ENCODE data around the gene HOXA7.

The HOXA7 gene

DNA sequence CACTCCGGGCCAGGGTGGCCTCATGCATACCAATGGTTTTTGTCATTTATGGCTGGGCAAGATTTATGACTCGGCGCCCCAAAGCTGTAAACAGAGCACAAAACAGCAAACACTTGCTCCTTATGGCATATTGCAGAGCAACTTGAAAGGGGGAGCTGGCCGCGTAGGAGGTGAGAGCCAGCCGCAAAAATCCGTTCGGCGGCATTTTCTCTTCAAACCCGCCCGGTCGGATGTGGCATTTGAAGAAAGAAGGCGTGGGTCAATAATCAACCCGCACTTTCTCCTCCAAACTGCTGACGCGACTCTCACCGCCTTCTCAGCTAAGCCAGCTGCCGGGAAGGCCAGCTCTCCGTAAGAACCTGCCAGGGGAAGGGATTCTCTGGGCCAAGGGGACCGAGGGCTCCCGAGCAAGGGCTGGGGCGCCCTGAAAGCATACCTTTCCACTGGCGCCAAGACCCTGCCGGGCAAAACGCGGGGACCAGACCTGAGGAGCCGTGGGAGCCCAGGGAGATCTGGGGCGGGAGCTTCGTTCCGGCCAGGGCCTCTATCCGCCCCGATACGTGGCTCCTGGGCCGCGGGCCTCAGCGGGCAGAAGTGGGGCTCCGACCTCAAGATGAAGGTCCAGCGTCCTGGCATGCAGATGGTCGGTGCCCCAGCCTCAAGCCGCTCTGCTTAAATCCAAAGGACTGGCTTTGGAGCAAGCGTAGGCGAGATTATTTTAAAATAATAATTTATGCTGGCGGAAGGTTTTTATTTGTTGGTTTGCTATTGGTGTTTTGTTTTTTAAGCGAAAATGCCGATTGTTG lies 41.1 kb downstream of the HOXA7 start:
- 2 to 4% methylated on average over 45 of the region's 45 CpGs for WGBS, 2 experiments
- no peaks in the 10 kb centered on the region for H3K4me1 ChIP-seq (ENCODE audit: control insufficient read depth, insufficient read depth, low read length)
- H3K36me3 ChIP-seq (ENCODE audit: control insufficient read depth, insufficient read depth, low read length), result no peaks in the 10 kb centered on the region
- no peaks in the 10 kb centered on the region for H3K9me3 ChIP-seq (ENCODE audit: control insufficient read depth, low read length)
- H3K27ac ChIP-seq (ENCODE audit: insufficient read depth, low read depth, low read length, poor library complexity, severe bottlenecking), result peak overlapping the region; percentile 10
- peak overlapping the region; percentile 3 for H3K4me3 ChIP-seq (ENCODE audit: insufficient read depth, low read depth, low read length)
- H3K27me3 ChIP-seq (ENCODE audit: control insufficient read depth, insufficient read depth, low read length, poor library complexity, severe bottlenecking), result peaks cover 99% of the 10 kb centered on the region

DNA sequence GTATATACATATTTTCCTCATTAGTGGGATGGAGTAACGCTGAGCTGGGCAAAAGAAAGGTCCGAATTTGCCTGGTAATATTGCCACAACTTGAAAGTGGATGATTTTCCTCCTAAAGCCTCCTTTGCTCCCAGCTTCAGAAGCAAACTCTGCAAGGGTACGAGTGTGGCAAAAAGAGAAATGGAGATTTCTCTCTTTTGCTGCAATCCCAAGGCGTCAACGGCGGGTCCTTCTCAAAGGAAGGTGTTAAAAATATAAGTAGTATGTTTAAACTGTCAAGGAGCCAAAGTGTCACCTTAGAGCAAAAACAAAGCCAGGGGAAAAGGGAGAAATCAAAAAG lies 41.6 kb downstream of the HOXA7 start:
- Histone ChIP-seq H3K4me3 (ENCODE audit: insufficient read depth, low read depth, low read length) (no peak overlapping the region), H3K4me1 (ENCODE audit: control insufficient read depth, insufficient read depth, low read length) (no peaks in the 10 kb centered on the region), H3K27ac (ENCODE audit: insufficient read depth, low read depth, low read length, poor library complexity, severe bottlenecking) (no peak overlapping the region), H3K9me3 (ENCODE audit: control insufficient read depth, low read length) (no peaks in the 10 kb centered on the region), H3K36me3 (ENCODE audit: control insufficient read depth, insufficient read depth, low read length) (no peaks in the 10 kb centered on the region), H3K27me3 (ENCODE audit: control insufficient read depth, insufficient read depth, low read length, poor library complexity, severe bottlenecking) (peaks cover 99% of the 10 kb centered on the region)
- 5 to 9% methylated on average over 6 of the region's 6 CpGs for WGBS, 2 experiments

DNA sequence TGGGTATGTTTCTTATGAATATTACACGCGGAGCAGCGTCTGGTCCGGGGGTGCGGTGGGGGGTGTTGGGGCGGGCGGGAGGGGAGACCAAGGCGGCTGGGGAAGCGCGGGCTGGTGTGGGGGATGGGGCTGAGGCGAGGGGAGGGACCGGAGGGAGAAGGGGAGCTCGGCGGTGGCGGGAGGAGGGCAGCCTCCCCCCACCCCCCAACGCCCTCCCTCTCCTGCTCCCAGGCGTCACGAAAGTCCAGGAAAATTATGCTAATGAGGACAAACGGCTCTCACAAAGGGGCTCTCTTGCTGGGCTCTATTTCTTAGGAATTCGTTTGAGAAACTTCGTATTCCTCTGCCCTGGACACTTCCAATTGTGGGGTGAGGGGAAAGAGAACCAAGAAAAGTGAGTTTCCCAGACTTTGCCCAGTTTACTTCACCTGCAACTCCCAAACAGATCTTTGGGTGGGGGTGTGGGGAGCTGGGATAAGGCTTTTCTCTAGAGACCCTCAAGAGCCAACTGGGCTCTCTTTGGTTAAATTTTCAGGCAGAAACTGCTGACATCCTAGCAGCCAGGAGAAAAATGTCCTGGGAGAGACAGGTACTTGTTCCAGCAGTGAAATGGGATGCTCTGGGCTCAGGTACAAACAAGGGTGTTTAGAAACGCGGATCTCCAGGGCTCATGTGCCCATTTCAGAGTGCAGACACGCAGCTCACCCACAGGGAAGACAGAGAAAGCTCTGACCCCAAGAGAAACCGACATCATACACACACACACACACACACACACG lies 42.3 kb downstream of the HOXA7 start:
- Histone ChIP-seq H3K27me3 (ENCODE audit: control insufficient read depth, insufficient read depth, low read length, poor library complexity, severe bottlenecking) (peaks cover 99% of the 10 kb centered on the region), H3K27ac (ENCODE audit: insufficient read depth, low read depth, low read length, poor library complexity, severe bottlenecking) (no peak overlapping the region), H3K9me3 (ENCODE audit: control insufficient read depth, low read length) (no peaks in the 10 kb centered on the region), H3K36me3 (ENCODE audit: control insufficient read depth, insufficient read depth, low read length) (no peaks in the 10 kb centered on the region), H3K4me1 (ENCODE audit: control insufficient read depth, insufficient read depth, low read length) (no peaks in the 10 kb centered on the region), H3K4me3 (ENCODE audit: insufficient read depth, low read depth, low read length) (no peak overlapping the region)
- WGBS, 2 experiments, result 1 to 2% methylated on average over 11 to 24 of the region's 26 CpGs

DNA sequence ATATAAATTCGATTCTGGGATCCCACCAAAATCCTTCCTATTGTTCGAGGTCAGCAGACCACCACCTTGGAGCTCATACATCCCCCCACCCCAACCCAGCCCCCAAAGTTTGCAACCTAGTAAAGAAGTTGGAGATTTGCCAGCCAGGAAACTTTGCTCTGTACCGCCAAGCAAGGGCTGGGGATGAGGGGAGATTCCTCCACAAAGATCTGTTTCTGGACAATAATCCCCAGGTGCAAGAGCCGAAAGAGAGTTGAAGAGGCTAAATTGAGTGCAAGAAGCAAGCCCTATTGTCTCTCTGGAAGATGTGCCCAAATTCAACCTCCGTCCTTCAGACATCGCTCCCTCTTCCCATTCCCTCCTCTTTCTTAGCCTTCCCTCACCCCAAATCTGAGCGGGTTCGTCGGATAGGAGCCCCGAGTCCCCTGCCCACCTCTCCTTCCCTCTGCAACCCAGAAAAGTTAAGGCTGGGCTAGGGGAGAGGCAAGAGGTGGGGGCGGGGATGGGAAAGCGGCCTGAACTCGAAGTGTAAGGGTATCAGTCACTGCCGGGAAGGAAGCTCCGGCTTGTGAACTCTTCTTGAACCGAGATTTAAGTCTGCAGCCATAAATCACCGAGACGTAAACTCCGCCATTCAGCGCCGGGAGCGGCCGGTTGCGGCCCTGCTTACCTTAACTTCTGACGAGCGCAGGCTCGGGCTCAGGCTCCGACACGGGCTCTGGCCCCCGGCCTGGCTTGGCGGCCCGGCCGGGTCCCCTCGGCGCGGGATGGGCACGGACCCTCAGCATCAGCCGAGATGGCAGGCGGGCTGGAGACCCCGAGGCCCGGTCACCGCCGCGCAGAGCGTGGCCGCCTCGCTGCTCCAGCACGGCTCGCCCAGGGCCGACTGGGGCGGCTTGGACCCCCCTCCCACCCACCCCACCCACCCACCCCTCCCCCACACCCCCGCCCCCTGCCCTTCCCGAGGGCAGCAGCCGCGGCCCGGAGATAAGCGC lies 43.2 kb downstream of the HOXA7 start:
- peak overlapping the region; percentile 8 for H3K4me3 ChIP-seq (ENCODE audit: insufficient read depth, low read depth, low read length)
- 0 to 1% methylated on average over 41 to 52 of the region's 57 CpGs for WGBS, 2 experiments
- H3K36me3 ChIP-seq (ENCODE audit: control insufficient read depth, insufficient read depth, low read length), result no peaks in the 10 kb centered on the region
- no peaks in the 10 kb centered on the region for H3K4me1 ChIP-seq (ENCODE audit: control insufficient read depth, insufficient read depth, low read length)
- no peak overlapping the region for H3K27ac ChIP-seq (ENCODE audit: insufficient read depth, low read depth, low read length, poor library complexity, severe bottlenecking)
- H3K27me3 ChIP-seq (ENCODE audit: control insufficient read depth, insufficient read depth, low read length, poor library complexity, severe bottlenecking), result peaks cover 99% of the 10 kb centered on the region
- no peaks in the 10 kb centered on the region for H3K9me3 ChIP-seq (ENCODE audit: control insufficient read depth, low read length)

- no peak overlapping the region for H3K27ac ChIP-seq (ENCODE audit: insufficient read depth, low read depth, low read length, poor library complexity, severe bottlenecking)
- H3K4me3 ChIP-seq (ENCODE audit: insufficient read depth, low read depth, low read length), result no peak overlapping the region
- 48 to 57% methylated on average over 2 to 4 of the region's 4 CpGs for WGBS, 2 experiments
- no peaks in the 10 kb centered on the region for H3K9me3 ChIP-seq (ENCODE audit: control insufficient read depth, low read length)
- H3K36me3 ChIP-seq (ENCODE audit: control insufficient read depth, insufficient read depth, low read length), result no peaks in the 10 kb centered on the region
- no peaks in the 10 kb centered on the region for H3K4me1 ChIP-seq (ENCODE audit: control insufficient read depth, insufficient read depth, low read length)
- H3K27me3 ChIP-seq (ENCODE audit: control insufficient read depth, insufficient read depth, low read length, poor library complexity, severe bottlenecking), result peaks cover 99% of the 10 kb centered on the region
These were observed 44.1 kb downstream of the HOXA7 start for GRCh38 chr7:27112361-27112760.

GRCh38 chr7:27111751-27112277 lies 44.7 kb downstream of the HOXA7 start:
- H3K4me3 ChIP-seq (ENCODE audit: insufficient read depth, low read depth, low read length), result no peak overlapping the region
- no peaks in the 10 kb centered on the region for H3K4me1 ChIP-seq (ENCODE audit: control insufficient read depth, insufficient read depth, low read length)
- WGBS, 2 experiments, result 10 to 12% methylated on average over 3 of the region's 4 CpGs
- H3K27me3 ChIP-seq (ENCODE audit: control insufficient read depth, insufficient read depth, low read length, poor library complexity, severe bottlenecking), result peaks cover 99% of the 10 kb centered on the region
- no peak overlapping the region for H3K27ac ChIP-seq (ENCODE audit: insufficient read depth, low read depth, low read length, poor library complexity, severe bottlenecking)
- no peaks in the 10 kb centered on the region for H3K36me3 ChIP-seq (ENCODE audit: control insufficient read depth, insufficient read depth, low read length)
- no peaks in the 10 kb centered on the region for H3K9me3 ChIP-seq (ENCODE audit: control insufficient read depth, low read length)

DNA sequence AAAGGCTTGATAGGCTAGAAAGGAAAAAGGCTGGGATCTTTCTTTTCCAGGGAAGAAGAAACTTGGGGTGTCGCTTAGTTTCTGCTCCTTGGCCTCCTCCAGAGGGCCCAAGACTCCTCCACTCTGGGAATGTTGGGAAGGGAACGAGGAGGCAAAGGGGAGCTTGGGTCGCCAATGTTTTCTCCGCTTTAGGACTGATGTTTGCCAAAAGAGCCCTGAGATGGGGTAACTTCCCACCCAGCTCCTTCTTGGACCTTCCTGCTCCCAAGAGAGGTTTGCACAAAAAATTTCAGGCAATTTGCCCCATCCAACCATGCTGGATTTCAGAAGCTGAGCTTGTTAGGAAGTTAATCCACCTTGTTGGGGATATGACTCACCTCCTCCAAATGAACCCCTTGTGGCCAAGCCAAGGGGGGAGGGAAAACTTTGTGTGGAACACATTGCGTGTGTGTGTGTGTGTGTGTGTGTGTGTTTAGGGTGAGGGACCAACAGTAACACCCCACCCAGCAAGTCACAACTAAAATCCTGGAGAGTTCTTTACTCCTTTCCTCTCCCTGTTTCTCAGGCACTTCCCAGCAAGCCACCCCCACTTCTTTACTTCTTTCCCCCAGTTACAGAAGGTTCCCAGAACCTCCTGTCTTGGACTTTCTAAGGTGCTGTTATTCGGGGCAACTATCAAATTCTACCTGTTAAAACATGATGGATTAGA lies 45.3 kb downstream of the HOXA7 start:
- WGBS, 2 experiments, result 6 to 9% methylated on average over 4 to 5 of the region's 6 CpGs
- Histone ChIP-seq H3K27ac (ENCODE audit: insufficient read depth, low read depth, low read length, poor library complexity, severe bottlenecking) (peak overlapping the region; percentile 39), H3K36me3 (ENCODE audit: control insufficient read depth, insufficient read depth, low read length) (no peaks in the 10 kb centered on the region), H3K9me3 (ENCODE audit: control insufficient read depth, low read length) (no peaks in the 10 kb centered on the region), H3K27me3 (ENCODE audit: control insufficient read depth, insufficient read depth, low read length, poor library complexity, severe bottlenecking) (peaks cover 99% of the 10 kb centered on the region), H3K4me1 (ENCODE audit: control insufficient read depth, insufficient read depth, low read length) (no peaks in the 10 kb centered on the region), H3K4me3 (ENCODE audit: insufficient read depth, low read depth, low read length) (no peak overlapping the region)

- Histone ChIP-seq H3K36me3 (ENCODE audit: control insufficient read depth, insufficient read depth, low read length) (no peaks in the 10 kb centered on the region), H3K4me1 (ENCODE audit: control insufficient read depth, insufficient read depth, low read length) (no peaks in the 10 kb centered on the region), H3K27me3 (ENCODE audit: control insufficient read depth, insufficient read depth, low read length, poor library complexity, severe bottlenecking) (peaks cover 99% of the 10 kb centered on the region), H3K4me3 (ENCODE audit: insufficient read depth, low read depth, low read length) (no peak overlapping the region), H3K9me3 (ENCODE audit: control insufficient read depth, low read length) (no peaks in the 10 kb centered on the region), H3K27ac (ENCODE audit: insufficient read depth, low read depth, low read length, poor library complexity, severe bottlenecking) (peak overlapping the region; percentile 39)
- 3% methylated on average over 66 of the region's 66 CpGs for WGBS, 2 experiments
These were observed 46.1 kb downstream of the HOXA7 start for GRCh38 chr7:27110186-27111031.
